Measurements from ENCODE around the gene DOCK2. TPM values are rescaled to one million over a fixed set of nuclear protein-coding genes. Genes with fewer than 3 reads are reported as not detected.

The DOCK2 gene
- total and polyA plus RNA-seq, 2 donors (not counting 3 experiments of a cell fraction or from before 2014, with no cell fraction given), result 0.62 to 4.8 TPM

DNA sequence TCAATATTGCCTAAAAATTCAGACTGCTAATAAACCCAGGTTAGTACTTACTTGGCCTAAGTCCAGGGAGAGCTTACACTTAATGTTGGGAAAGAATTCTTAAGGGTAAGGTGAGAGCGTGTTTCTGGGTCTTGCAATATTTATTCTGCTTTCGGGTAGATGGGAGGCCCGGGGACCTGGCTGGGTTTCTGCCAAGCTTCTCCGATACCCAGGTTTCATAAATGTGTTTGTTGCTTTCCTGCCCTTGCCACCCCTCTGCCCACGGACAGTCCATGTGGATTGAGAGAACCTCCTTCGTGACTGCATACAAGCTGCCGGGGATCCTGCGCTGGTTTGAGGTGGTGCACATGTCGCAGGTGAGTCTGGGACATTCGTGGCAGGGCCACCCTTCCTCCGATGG is 420.2 kb downstream of the DOCK2 start:
- dilution Hi-C loops (cut with MboI; ENCODE audit: extremely low pct_ligation_motif_present, low sequenced_read_pairs) (no loop called here), intact Hi-C loops (cut with micrococcal nuclease) (loop anchor here (10.0 kb wide), 1 partner anchor 473 kb away; the partner anchor contains the start of gene SPDL1)
- H3K9me3 ChIP-seq (replicated peaks; ENCODE audit: control insufficient read depth, insufficient read depth, low read length), result no peaks in the 10 kb centered on the region
- POLR2A ChIA-PET, result no interaction called here
- no peak overlapping the region for H3K4me2 ChIP-seq (ENCODE audit: insufficient read depth, low read length)
- no peak overlapping the region for H3K4me3 ChIP-seq (replicated peaks in 1 of 3; ENCODE audit: insufficient read depth in 1 of 3, low read depth in 1 of 3, low read length in 3 of 3)
- no TSS peak for BruUV-seq (replicated peaks)
- H3K79me2 ChIP-seq (ENCODE audit: control insufficient read depth, insufficient read depth, low read length), result no peaks in the 10 kb centered on the region
- H3K9ac ChIP-seq (replicated peaks; ENCODE audit: extremely low read depth, insufficient read depth, low read length), result no peak overlapping the region
- no peak overlapping the region for H3K27ac ChIP-seq (ENCODE audit: insufficient read depth, low read depth, low read length)
- H3K27me3 ChIP-seq (ENCODE audit: control insufficient read depth in 2 of 2, insufficient read depth in 2 of 2, low read length in 2 of 2), result no peaks in the 10 kb centered on the region
- TF ChIP-seq FOS (IDR thresholded peaks at IDR 0.05; ENCODE audit: borderline replicate concordance, insufficient read depth, low read length) (no peak), POLR2A (IDR thresholded peaks at IDR 0.05; ENCODE audit: low read depth, low read length) (no peak), GATA2 (IDR thresholded peaks at IDR 0.05; ENCODE audit: insufficient read depth, insufficient read length, low read depth, low read length) (no peak), MYC (IDR thresholded peaks at IDR 0.05; ENCODE audit: low read depth, low read length) (no peak)
- TF ChIP-seq, protein P1, sequence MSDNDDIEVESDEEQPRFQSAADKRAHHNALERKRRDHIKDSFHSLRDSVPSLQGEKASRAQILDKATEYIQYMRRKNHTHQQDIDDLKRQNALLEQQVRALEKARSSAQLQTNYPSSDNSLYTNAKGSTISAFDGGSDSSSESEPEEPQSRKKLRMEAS (IDR thresholded peaks at IDR 0.05; ENCODE audit: insufficient read depth, insufficient read length), result no peak
- no peak for DNase-seq (ENCODE audit: low read depth, low spot score)
- H3K36me3 ChIP-seq (ENCODE audit: control insufficient read depth in 2 of 2, extremely low read depth in 1 of 2, insufficient read depth in 2 of 2, low read length in 2 of 2), result no peaks in the 10 kb centered on the region
- H2AFZ ChIP-seq (ENCODE audit: low read depth, low read length), result no peak overlapping the region
- H3K9me1 ChIP-seq (replicated peaks; ENCODE audit: control insufficient read depth, extremely low read depth, insufficient read depth, low read length), result no peaks in the 10 kb centered on the region
- CTCF ChIA-PET, result interaction anchor here (0.7 to 10.8 kb wide), 2 partner anchors 9 to 14 kb away, joined by 3 to 84 read pairs; no protein-coding TSS in a partner anchor
- no peak for FAIRE-seq
- peaks cover 14% of the 10 kb centered on the region for H3K4me1 ChIP-seq (ENCODE audit: control insufficient read depth, extremely low read depth, insufficient read depth, low read length)
- H4K20me1 ChIP-seq (replicated peaks; ENCODE audit: control insufficient read depth, extremely low read depth, insufficient read depth, low read length), result no peaks in the 10 kb centered on the region

DNA sequence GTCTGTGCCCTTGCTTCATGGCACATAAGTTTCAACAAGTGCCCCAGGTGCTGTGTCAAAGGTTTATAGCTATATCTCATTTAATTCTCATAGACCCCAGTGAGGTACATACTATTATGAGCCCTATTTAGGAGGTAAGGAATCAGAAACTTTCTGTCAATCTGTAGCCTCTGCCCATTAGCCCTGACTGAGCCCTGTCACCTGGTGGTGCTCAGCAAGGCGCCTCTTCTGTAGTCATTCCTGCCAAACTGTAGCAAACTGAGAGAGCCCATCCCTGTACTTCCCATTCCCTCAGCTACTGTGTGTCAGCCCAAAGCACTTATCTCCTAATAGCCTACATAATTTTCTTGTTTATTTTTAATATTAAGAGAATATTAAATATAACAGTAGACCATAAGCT is 422.1 kb downstream of the DOCK2 start:
- Histone ChIP-seq H3K4me1 (ENCODE audit: control insufficient read depth, extremely low read depth, insufficient read depth, low read length) (peaks cover 5% of the 10 kb centered on the region), H3K9me1 (replicated peaks; ENCODE audit: control insufficient read depth, extremely low read depth, insufficient read depth, low read length) (no peaks in the 10 kb centered on the region), H3K4me2 (ENCODE audit: insufficient read depth, low read length) (no peak overlapping the region), H3K9ac (replicated peaks; ENCODE audit: extremely low read depth, insufficient read depth, low read length) (no peak overlapping the region), H3K36me3 (ENCODE audit: control insufficient read depth in 2 of 2, extremely low read depth in 1 of 2, insufficient read depth in 2 of 2, low read length in 2 of 2) (no peaks in the 10 kb centered on the region), H3K27ac (ENCODE audit: insufficient read depth, low read depth, low read length) (no peak overlapping the region), H3K4me3 (replicated peaks in 1 of 3; ENCODE audit: insufficient read depth in 1 of 3, low read depth in 1 of 3, low read length in 3 of 3) (no peak overlapping the region), H2AFZ (ENCODE audit: low read depth, low read length) (no peak overlapping the region), H4K20me1 (replicated peaks; ENCODE audit: control insufficient read depth, extremely low read depth, insufficient read depth, low read length) (no peaks in the 10 kb centered on the region), H3K9me3 (replicated peaks; ENCODE audit: control insufficient read depth, insufficient read depth, low read length) (no peaks in the 10 kb centered on the region), H3K27me3 (ENCODE audit: control insufficient read depth in 2 of 2, insufficient read depth in 2 of 2, low read length in 2 of 2) (no peaks in the 10 kb centered on the region), H3K79me2 (ENCODE audit: control insufficient read depth, insufficient read depth, low read length) (no peaks in the 10 kb centered on the region)
- dilution Hi-C loops (cut with MboI; ENCODE audit: extremely low pct_ligation_motif_present, low sequenced_read_pairs), result no loop called here
- ChIA-PET POLR2A (no interaction called here), CTCF (interaction anchor here (0.8 to 10.8 kb wide), 4 partner anchors 12 to 358 kb away, joined by 3 to 84 read pairs (median 5); no protein-coding TSS in a partner anchor)
- intact Hi-C loops (cut with micrococcal nuclease), result loop anchor here (10.0 kb wide), 1 partner anchor 474 kb away; the partner anchor contains the start of gene SPDL1
- FAIRE-seq (no peak), DNase-seq (ENCODE audit: low read depth, low spot score) (no peak)
- no TSS peak for BruUV-seq (replicated peaks)
- no peak for TF ChIP-seq MYC (IDR thresholded peaks at IDR 0.05; ENCODE audit: low read depth, low read length)
- TF ChIP-seq POLR2AphosphoS5 (IDR thresholded peaks at IDR 0.05; ENCODE audit: insufficient read depth, low read depth, low read length), result no peak
- TF ChIP-seq POLR2A (IDR thresholded peaks at IDR 0.05; ENCODE audit: low read depth, low read length), result no peak
- TF ChIP-seq, protein P1 (IDR thresholded peaks at IDR 0.05; ENCODE audit: insufficient read depth, insufficient read length), result no peak
- no peak for TF ChIP-seq GATA2 (IDR thresholded peaks at IDR 0.05; ENCODE audit: insufficient read depth, insufficient read length, low read depth, low read length)
- no peak for TF ChIP-seq FOS (IDR thresholded peaks at IDR 0.05; ENCODE audit: borderline replicate concordance, insufficient read depth, low read length)
- TF ChIP-seq JUN (IDR thresholded peaks at IDR 0.05; ENCODE audit: borderline replicate concordance, insufficient read depth, insufficient read length, low read depth), result no peak
- TF ChIP-seq EZH2 (IDR thresholded peaks at IDR 0.05; ENCODE audit: borderline replicate concordance, low read depth, low read length, severe bottlenecking), result no peak
- TF ChIP-seq, protein P2, sequence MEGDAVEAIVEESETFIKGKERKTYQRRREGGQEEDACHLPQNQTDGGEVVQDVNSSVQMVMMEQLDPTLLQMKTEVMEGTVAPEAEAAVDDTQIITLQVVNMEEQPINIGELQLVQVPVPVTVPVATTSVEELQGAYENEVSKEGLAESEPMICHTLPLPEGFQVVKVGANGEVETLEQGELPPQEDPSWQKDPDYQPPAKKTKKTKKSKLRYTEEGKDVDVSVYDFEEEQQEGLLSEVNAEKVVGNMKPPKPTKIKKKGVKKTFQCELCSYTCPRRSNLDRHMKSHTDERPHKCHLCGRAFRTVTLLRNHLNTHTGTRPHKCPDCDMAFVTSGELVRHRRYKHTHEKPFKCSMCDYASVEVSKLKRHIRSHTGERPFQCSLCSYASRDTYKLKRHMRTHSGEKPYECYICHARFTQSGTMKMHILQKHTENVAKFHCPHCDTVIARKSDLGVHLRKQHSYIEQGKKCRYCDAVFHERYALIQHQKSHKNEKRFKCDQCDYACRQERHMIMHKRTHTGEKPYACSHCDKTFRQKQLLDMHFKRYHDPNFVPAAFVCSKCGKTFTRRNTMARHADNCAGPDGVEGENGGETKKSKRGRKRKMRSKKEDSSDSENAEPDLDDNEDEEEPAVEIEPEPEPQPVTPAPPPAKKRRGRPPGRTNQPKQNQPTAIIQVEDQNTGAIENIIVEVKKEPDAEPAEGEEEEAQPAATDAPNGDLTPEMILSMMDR (IDR thresholded peaks at IDR 0.05; ENCODE audit: extremely low read depth in 1 of 2, insufficient read depth in 1 of 2, low read depth in 1 of 2, low read length in 2 of 2), result no peak
